Nephron progenitor cell (in vitro differentiated cells): ENCODE data around the gene E2F3.

Experiments
- DNase-seq: peaks from one replicate; pipeline ENCODE4 v3.0.0; 2021
- H3K27ac Mint-ChIP-seq: 2 replicates; pipeline ENCODE4 v1.8.0; 2021; ENCODE audit warnings: mild to moderate bottlenecking, moderate library complexity, mixed read lengths
- H3K27me3 Mint-ChIP-seq: 2 replicates; pipeline ENCODE4 v1.8.0; 2021; ENCODE audit warnings: mild to moderate bottlenecking, low read depth, mixed read lengths; ENCODE audit not compliant: poor library complexity
- H3K36me3 Mint-ChIP-seq: 2 replicates; pipeline ENCODE4 v1.8.0; 2021; ENCODE audit warnings: low read depth, mixed read lengths
- H3K4me1 Mint-ChIP-seq: 2 replicates; pipeline ENCODE4 v1.8.0; 2021; ENCODE audit warnings: mixed read lengths
- H3K4me3 Mint-ChIP-seq: 2 replicates; pipeline ENCODE4 v1.8.0; 2021; ENCODE audit warnings: mild to moderate bottlenecking, moderate library complexity, mixed read lengths
- H3K9me3 Mint-ChIP-seq: 2 replicates; pipeline ENCODE4 v1.8.0; 2021; ENCODE audit warnings: mild to moderate bottlenecking, moderate library complexity, mixed read lengths
- CTCF ChIP-seq: fragments of 200-600 bp; sonication (generic); IDR thresholded peaks from 2 replicates; pipeline ENCODE4 v1.5.0; 2021; ENCODE audit warnings: antibody characterized with exemption

E2F3 gene

GRCh38 chr6:20401205-20402091 lies at the start of gene E2F3:
E2F3 (plus strand) TSS chr6:20401879; CDS start chr6:20402233, 354 bp downstream.
- H3K4me1 Mint-ChIP-seq, result peaks cover 18% of the 10 kb centered on the region
- TF ChIP-seq CTCF, result no peak
- peak within 1 kb of the TSS; percentile 96 for H3K4me3 Mint-ChIP-seq
- H3K9me3 Mint-ChIP-seq, result no peaks in the 10 kb centered on the region
- H3K27ac Mint-ChIP-seq, result peak within 1 kb of the TSS; percentile 100
- peaks cover 15% of the 10 kb centered on the region for H3K36me3 Mint-ChIP-seq
- peak; percentile 98 for DNase-seq
- peaks cover 11% of the 10 kb centered on the region for H3K27me3 Mint-ChIP-seq

GRCh38 chr6:20352346-20352745 lies 49.3 kb upstream of the E2F3 start:
- DNase-seq, result no peak
- Mint-ChIP-seq H3K4me1 (no peaks in the 10 kb centered on the region), H3K36me3 (no peaks in the 10 kb centered on the region), H3K9me3 (peaks cover 18% of the 10 kb centered on the region), H3K27me3 (peaks cover 3% of the 10 kb centered on the region), H3K4me3 (no peak overlapping the region), H3K27ac (no peak overlapping the region)
- no peak for TF ChIP-seq CTCF

GRCh38 chr6:20353134-20353533 lies 48.5 kb upstream of the E2F3 start:
- no peaks in the 10 kb centered on the region for H3K36me3 Mint-ChIP-seq
- no peak for DNase-seq
- peaks cover 22% of the 10 kb centered on the region for H3K9me3 Mint-ChIP-seq
- no peak for TF ChIP-seq CTCF
- H3K4me3 Mint-ChIP-seq, result no peak overlapping the region
- no peaks in the 10 kb centered on the region for H3K4me1 Mint-ChIP-seq
- H3K27me3 Mint-ChIP-seq, result peaks cover 3% of the 10 kb centered on the region
- H3K27ac Mint-ChIP-seq, result no peak overlapping the region

- H3K9me3 Mint-ChIP-seq, result peaks cover 26% of the 10 kb centered on the region
These were observed 47.3 kb upstream of the E2F3 start for GRCh38 chr6:20354366-20354765.

GRCh38 chr6:20360471-20361119 lies 41.1 kb upstream of the E2F3 start:
- no peaks in the 10 kb centered on the region for H3K4me1 Mint-ChIP-seq
- no peak for DNase-seq
- H3K36me3 Mint-ChIP-seq, result no peaks in the 10 kb centered on the region
- peaks cover 8% of the 10 kb centered on the region for H3K9me3 Mint-ChIP-seq
- H3K27ac Mint-ChIP-seq, result no peak overlapping the region
- no peak for TF ChIP-seq CTCF
- H3K4me3 Mint-ChIP-seq, result no peak overlapping the region
- peaks cover 5% of the 10 kb centered on the region for H3K27me3 Mint-ChIP-seq

More at GRCh38 chr6:20354366-20354765, 47.3 kb upstream of the E2F3 start:
- no peak overlapping the region for H3K4me3 Mint-ChIP-seq
- no peak for DNase-seq
- no peaks in the 10 kb centered on the region for H3K36me3 Mint-ChIP-seq
- TF ChIP-seq CTCF, result no peak
- H3K4me1 Mint-ChIP-seq, result no peaks in the 10 kb centered on the region
- no peaks in the 10 kb centered on the region for H3K27me3 Mint-ChIP-seq
- no peak overlapping the region for H3K27ac Mint-ChIP-seq
